Activated T-helper 2 cell treated with anti-CD3 and anti-CD28 coated beads, Interferon-gamma antibody, Interleukin-2, Interleukin-4, amounts not matched to agents 10 μg/mL and 5 μg/mL and 100 μg/mL, durations not matched to agents 14 hours and 24 hours and 36 hours (primary cell): ENCODE results near the gene PLG. TPM values are rescaled to one million over a fixed set of nuclear protein-coding genes. Genes with fewer than 3 reads are reported as not detected.
"Not testable (repeated sequence)": the region's sequence is repeated elsewhere in the genome, so short reads cannot be mapped to it uniquely, and the experiment has no call there.

Source experiments
- DNase-seq: peaks from one replicate; pipeline ENCODE4 v3.0.0; 2021; ENCODE audit warnings: low spot score
- H3K27ac Mint-ChIP-seq: one replicate; pipeline ENCODE4 v1.8.0; 2021; ENCODE audit warnings: mixed read lengths
- H3K27me3 Mint-ChIP-seq: one replicate; pipeline ENCODE4 v1.8.0; 2021; ENCODE audit warnings: low read depth, mixed read lengths
- H3K36me3 Mint-ChIP-seq: one replicate; pipeline ENCODE4 v1.8.0; 2021; ENCODE audit warnings: low read depth, mixed read lengths
- H3K4me1 Mint-ChIP-seq: one replicate; pipeline ENCODE4 v1.8.0; 2021; ENCODE audit warnings: low read depth, mixed read lengths
- H3K4me3 Mint-ChIP-seq: one replicate; pipeline ENCODE4 v1.8.0; 2021; ENCODE audit warnings: low read depth, mild to moderate bottlenecking, moderate library complexity, mixed read lengths
- H3K9me3 Mint-ChIP-seq: one replicate; pipeline ENCODE4 v1.8.0; 2021; ENCODE audit warnings: mixed read lengths
- intact Hi-C: fragments of 100-400 bp; cut with micrococcal nuclease; formaldehyde crosslinking; loops from one replicate; pipeline ENCODE4 v1.15.1; 2023
- total RNA-seq: library from RNA; stranded (reverse); gene quantifications from 2 replicates; pipeline ENCODE4 v1.2.3, GENCODE V29; 2022

PLG gene
- total RNA-seq, 1 donor from 2014 or later: 0.23 TPM

GRCh38 chr6:160685101-160685761 lies 16.8 kb upstream of the PLG start:
- H3K4me1 Mint-ChIP-seq, DNase-seq, H3K36me3 Mint-ChIP-seq, H3K27me3 Mint-ChIP-seq, H3K4me3 Mint-ChIP-seq, intact Hi-C loops, H3K9me3 Mint-ChIP-seq, H3K27ac Mint-ChIP-seq: not testable (repeated sequence)

- intact Hi-C loops: no loop called here
- DNase-seq: no peak
- Mint-ChIP-seq H3K4me1 (no peaks in the 10 kb centered on the region), H3K9me3 (no peaks in the 10 kb centered on the region), H3K27me3 (no peaks in the 10 kb centered on the region), H3K36me3 (no peaks in the 10 kb centered on the region), H3K27ac (no peak overlapping the region), H3K4me3 (no peak overlapping the region)
Measured at GRCh38 chr6:160685762-160686450, 16.1 kb upstream of the PLG start.

GRCh38 chr6:160690458-160690857 lies 11.6 kb upstream of the PLG start:
- H3K4me1 Mint-ChIP-seq: no peaks in the 10 kb centered on the region
- H3K36me3 Mint-ChIP-seq: no peaks in the 10 kb centered on the region
- intact Hi-C loops: no loop called here
- no peak overlapping the region for H3K4me3 Mint-ChIP-seq
- H3K27me3 Mint-ChIP-seq: no peaks in the 10 kb centered on the region
- no peak overlapping the region for H3K27ac Mint-ChIP-seq
- DNase-seq: no peak
- no peaks in the 10 kb centered on the region for H3K9me3 Mint-ChIP-seq

GRCh38 chr6:160691617-160692016 lies 10.4 kb upstream of the PLG start:
- Mint-ChIP-seq H3K9me3 (no peaks in the 10 kb centered on the region), H3K36me3 (no peaks in the 10 kb centered on the region), H3K4me1 (no peaks in the 10 kb centered on the region), H3K27ac (no peak overlapping the region), H3K27me3 (no peaks in the 10 kb centered on the region), H3K4me3 (no peak overlapping the region)
- intact Hi-C loops: no loop called here
- no peak for DNase-seq

GRCh38 chr6:160692369-160692959 lies 9.6 kb upstream of the PLG start:
- no peak overlapping the region for H3K27ac Mint-ChIP-seq
- intact Hi-C loops: no loop called here
- no peaks in the 10 kb centered on the region for H3K27me3 Mint-ChIP-seq
- H3K36me3 Mint-ChIP-seq: no peaks in the 10 kb centered on the region
- no peak for DNase-seq
- no peaks in the 10 kb centered on the region for H3K4me1 Mint-ChIP-seq
- no peak overlapping the region for H3K4me3 Mint-ChIP-seq
- H3K9me3 Mint-ChIP-seq: no peaks in the 10 kb centered on the region

GRCh38 chr6:160695025-160695424 lies 7.0 kb upstream of the PLG start:
- H3K27ac Mint-ChIP-seq, DNase-seq, H3K27me3 Mint-ChIP-seq, H3K4me3 Mint-ChIP-seq, H3K9me3 Mint-ChIP-seq, H3K4me1 Mint-ChIP-seq, intact Hi-C loops, H3K36me3 Mint-ChIP-seq: not testable (repeated sequence)

- DNase-seq, H3K27ac Mint-ChIP-seq, H3K27me3 Mint-ChIP-seq, H3K4me3 Mint-ChIP-seq, H3K4me1 Mint-ChIP-seq, H3K36me3 Mint-ChIP-seq, intact Hi-C loops, H3K9me3 Mint-ChIP-seq: not testable (repeated sequence)
Measured at GRCh38 chr6:160695622-160696021, 6.4 kb upstream of the PLG start.

- intact Hi-C loops, H3K9me3 Mint-ChIP-seq, H3K4me3 Mint-ChIP-seq, H3K27me3 Mint-ChIP-seq, H3K27ac Mint-ChIP-seq, H3K4me1 Mint-ChIP-seq, H3K36me3 Mint-ChIP-seq, DNase-seq: not testable (repeated sequence)
Measured at GRCh38 chr6:160696884-160697283, 5.2 kb upstream of the PLG start.

GRCh38 chr6:160697826-160698225 lies 4.2 kb upstream of the PLG start:
- no peaks in the 10 kb centered on the region for H3K36me3 Mint-ChIP-seq

GRCh38 chr6:160704688-160705087 lies 2.6 kb downstream of the PLG start:
- H3K4me3 Mint-ChIP-seq, intact Hi-C loops, H3K9me3 Mint-ChIP-seq, H3K36me3 Mint-ChIP-seq, DNase-seq, H3K4me1 Mint-ChIP-seq, H3K27ac Mint-ChIP-seq, H3K27me3 Mint-ChIP-seq: not testable (repeated sequence)

More at GRCh38 chr6:160697826-160698225, 4.2 kb upstream of the PLG start:
- no peak overlapping the region for H3K27ac Mint-ChIP-seq
- no peaks in the 10 kb centered on the region for H3K27me3 Mint-ChIP-seq
- no peaks in the 10 kb centered on the region for H3K4me1 Mint-ChIP-seq
- no peaks in the 10 kb centered on the region for H3K9me3 Mint-ChIP-seq
- no peak for DNase-seq
- intact Hi-C loops: no loop called here
- H3K4me3 Mint-ChIP-seq: no peak overlapping the region

- H3K4me3 Mint-ChIP-seq, intact Hi-C loops, H3K27ac Mint-ChIP-seq, H3K4me1 Mint-ChIP-seq, DNase-seq, H3K9me3 Mint-ChIP-seq, H3K27me3 Mint-ChIP-seq, H3K36me3 Mint-ChIP-seq: not testable (repeated sequence)
Measured at GRCh38 chr6:160708993-160709392, 6.9 kb downstream of the PLG start.

- DNase-seq: no peak
- H3K36me3 Mint-ChIP-seq: no peaks in the 10 kb centered on the region
- no peak overlapping the region for H3K27ac Mint-ChIP-seq
- no peaks in the 10 kb centered on the region for H3K27me3 Mint-ChIP-seq
- H3K4me1 Mint-ChIP-seq: no peaks in the 10 kb centered on the region
- intact Hi-C loops: no loop called here
- no peak overlapping the region for H3K4me3 Mint-ChIP-seq
- no peaks in the 10 kb centered on the region for H3K9me3 Mint-ChIP-seq
Measured at GRCh38 chr6:160714731-160715316, 12.8 kb downstream of the PLG start.

- H3K4me1 Mint-ChIP-seq: no peaks in the 10 kb centered on the region
- intact Hi-C loops: loop anchor here (10.0 kb wide), 1 partner anchor 204 kb away; no protein-coding TSS in a partner anchor
- peaks cover 9% of the 10 kb centered on the region for H3K27me3 Mint-ChIP-seq
- H3K4me3 Mint-ChIP-seq: no peak overlapping the region
- no peak overlapping the region for H3K27ac Mint-ChIP-seq
- no peak for DNase-seq
- H3K36me3 Mint-ChIP-seq: no peaks in the 10 kb centered on the region
- no peaks in the 10 kb centered on the region for H3K9me3 Mint-ChIP-seq
Measured at GRCh38 chr6:160730911-160731310, 28.9 kb downstream of the PLG start.
